Vagina (tissue), 2 donors: Measurements from ENCODE around the gene CDC73. TPM values are rescaled to one million over a fixed set of nuclear protein-coding genes. Genes with fewer than 3 reads are reported as not detected.

Experiments
- DNase-seq, 2 donors: peaks; one replicate each; pipeline ENCODE4 v3.0.0-alpha.2; 2017; ENCODE audit errors: extremely low spot score in 2 of 2
- H3K27ac ChIP-seq: fragments of 200-600 bp; sonication (generic); one replicate; pipeline ENCODE4 v1.5.1; 2019
- H3K27me3 ChIP-seq: fragments of 200-600 bp; sonication (generic); one replicate; pipeline ENCODE4 v1.5.1; 2019
- H3K36me3 ChIP-seq, 2 donors: fragments of 200-600 bp; sonication (generic); one replicate each; pipeline ENCODE4 v1.5.1; 2017 to 2019
- H3K4me1 ChIP-seq: fragments of 200-600 bp; sonication (generic); one replicate; pipeline ENCODE4 v1.5.1; 2019
- H3K4me3 ChIP-seq, 2 donors: fragments of 200-600 bp; sonication (generic); 1 replicate in 1 of 2; 2 replicates in 1 of 2; pipeline ENCODE4 v1.5.1; 2016 to 2019
- H3K9me3 ChIP-seq: fragments of 200-600 bp; sonication (generic); one replicate; pipeline ENCODE4 v1.5.1; 2019
- POLR2A ChIP-seq, 2 donors: fragments of 450-650 bp; IDR thresholded peaks; one replicate each; pipeline ENCODE4 v1.6.1; 2017; ENCODE audit warnings: antibody characterized with exemption in 2 of 2, mild to moderate bottlenecking in 2 of 2, moderate library complexity in 2 of 2
- POLR2AphosphoS5 ChIP-seq, 2 donors: sonication (generic); formaldehyde crosslinking; IDR thresholded peaks; one replicate each; pipeline ENCODE4 v1.9.0; 2017; ENCODE audit warnings: antibody characterized with exemption in 2 of 2, mild to moderate bottlenecking in 2 of 2, low read depth in 1 of 2; ENCODE audit not compliant: insufficient read depth in 1 of 2
- intact Hi-C: fragments of 100-400 bp; cut with DNase I; formaldehyde crosslinking; loops from one replicate; pipeline ENCODE4 v1.15.1; 2023
- total RNA-seq: library from RNA; depleted of rRNA; stranded (reverse); fragments of >200 nt; gene quantifications from one replicate; pipeline ENCODE4 v1.2.3, GENCODE V29; 2016
- TF ChIP-seq, protein P1 (sequence below), 3 experiments: fragments of 450-650 bp in 2 of 3; fragments of 200-600 bp in 1 of 3; sonication (generic) in 1 of 3; IDR thresholded peaks; one replicate each; pipeline ENCODE4 v1.5.1; 2017 to 2019; ENCODE audit warnings: antibody characterized with exemption in 3 of 3, mild to moderate bottlenecking in 2 of 3, moderate library complexity in 2 of 3

Gene CDC73
- total RNA-seq = 28.5 TPM

DNA sequence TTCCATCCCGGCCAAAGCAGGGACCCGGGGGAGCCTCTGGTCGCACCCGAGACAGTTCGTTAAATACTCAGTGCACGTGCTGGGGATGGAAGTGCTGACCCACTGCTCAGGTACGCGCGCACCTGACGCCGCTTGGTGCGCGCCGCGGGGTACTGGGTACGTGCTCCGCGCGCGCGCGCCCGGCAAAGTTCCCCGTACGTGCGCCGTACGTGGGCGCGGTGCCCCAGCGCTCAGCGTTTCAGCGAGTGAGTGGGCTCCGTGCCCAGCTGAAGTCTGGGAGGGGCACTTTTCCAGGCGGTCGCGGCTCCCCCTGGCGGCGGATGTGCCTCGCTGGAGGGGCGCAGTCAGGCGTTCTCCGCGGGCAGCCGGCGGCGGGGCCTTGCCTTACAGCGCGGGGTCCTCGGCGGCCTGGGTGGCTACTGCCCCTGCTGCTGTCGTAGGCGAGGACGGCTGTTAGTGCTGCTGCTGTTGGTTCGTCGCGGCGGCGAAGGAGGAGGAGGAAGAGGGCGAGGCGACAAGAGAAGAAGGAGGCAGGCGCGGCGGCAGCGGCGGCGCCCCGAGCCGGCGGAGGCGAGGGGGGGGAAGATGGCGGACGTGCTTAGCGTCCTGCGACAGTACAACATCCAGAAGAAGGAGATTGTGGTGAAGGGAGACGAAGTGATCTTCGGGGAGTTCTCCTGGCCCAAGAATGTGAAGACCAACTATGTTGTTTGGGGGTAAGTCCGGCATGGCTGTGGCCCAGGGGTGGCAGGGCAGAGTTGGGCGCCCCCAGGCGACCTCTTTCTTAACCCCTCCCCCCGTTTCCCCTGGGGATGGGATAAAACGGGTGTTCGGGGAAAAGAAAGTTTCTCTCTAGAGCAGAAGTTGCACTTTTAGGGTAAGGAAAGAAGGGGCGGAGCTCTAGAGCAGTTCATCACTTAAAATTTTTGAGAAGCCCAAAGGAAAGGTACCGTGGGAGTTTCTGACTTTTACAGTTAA is at the start of gene CDC73:
TSS of gene CDC73 (plus strand) at position 416 of the 978 bp plus-strand sequence. CDS start at position 586, 170 bp downstream.
- Histone ChIP-seq H3K27ac (peak within 1 kb of the TSS; percentile 89), H3K4me1 (peaks cover 31% of the 10 kb centered on the region), H3K27me3 (no peaks in the 10 kb centered on the region), H3K4me3 (peak within 1 kb of the TSS; percentile 67 to 82), H3K9me3 (no peaks in the 10 kb centered on the region), H3K36me3 (peaks cover 0 to 8% of the 10 kb centered on the region in 2 donors)
- peak in 1 of 2 donors; percentile 82 for TF ChIP-seq POLR2A (IDR thresholded peaks at IDR 0.05)
- TF ChIP-seq, protein P1, sequence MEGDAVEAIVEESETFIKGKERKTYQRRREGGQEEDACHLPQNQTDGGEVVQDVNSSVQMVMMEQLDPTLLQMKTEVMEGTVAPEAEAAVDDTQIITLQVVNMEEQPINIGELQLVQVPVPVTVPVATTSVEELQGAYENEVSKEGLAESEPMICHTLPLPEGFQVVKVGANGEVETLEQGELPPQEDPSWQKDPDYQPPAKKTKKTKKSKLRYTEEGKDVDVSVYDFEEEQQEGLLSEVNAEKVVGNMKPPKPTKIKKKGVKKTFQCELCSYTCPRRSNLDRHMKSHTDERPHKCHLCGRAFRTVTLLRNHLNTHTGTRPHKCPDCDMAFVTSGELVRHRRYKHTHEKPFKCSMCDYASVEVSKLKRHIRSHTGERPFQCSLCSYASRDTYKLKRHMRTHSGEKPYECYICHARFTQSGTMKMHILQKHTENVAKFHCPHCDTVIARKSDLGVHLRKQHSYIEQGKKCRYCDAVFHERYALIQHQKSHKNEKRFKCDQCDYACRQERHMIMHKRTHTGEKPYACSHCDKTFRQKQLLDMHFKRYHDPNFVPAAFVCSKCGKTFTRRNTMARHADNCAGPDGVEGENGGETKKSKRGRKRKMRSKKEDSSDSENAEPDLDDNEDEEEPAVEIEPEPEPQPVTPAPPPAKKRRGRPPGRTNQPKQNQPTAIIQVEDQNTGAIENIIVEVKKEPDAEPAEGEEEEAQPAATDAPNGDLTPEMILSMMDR (IDR thresholded peaks at IDR 0.05) = peak; percentile 86 to 98 (median 86)
- TF ChIP-seq POLR2AphosphoS5 (IDR thresholded peaks at IDR 0.05; ENCODE audit: insufficient read depth in 1 of 2, low read depth in 1 of 2) = peak; percentile 76 to 97
- peak; percentile 96 to 97 for DNase-seq
- intact Hi-C loops = loop anchor here (2.0 kb wide), 2 partner anchors 17 to 63 kb away; partner anchors contain the start of genes GLRX2, RO60 and UCHL5

DNA sequence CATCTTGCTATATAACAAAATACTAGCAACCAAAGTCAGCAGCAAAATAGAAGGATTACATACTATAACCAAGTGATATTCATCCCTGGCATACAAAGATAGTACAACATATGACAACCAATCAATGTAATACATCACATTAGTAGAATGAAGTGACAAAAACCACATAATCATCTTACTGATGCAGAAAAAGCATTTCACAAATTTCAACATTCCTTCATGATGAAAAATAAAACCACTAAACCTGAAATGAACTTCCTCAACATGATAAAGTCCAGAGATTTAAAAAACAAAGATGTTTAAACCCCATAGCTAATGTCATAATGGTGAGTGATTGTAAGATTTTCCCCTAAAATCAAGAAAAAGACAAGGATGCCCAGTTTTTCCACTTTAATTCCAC is 43.8 kb upstream of the CDC73 start:
- no peak overlapping the region for H3K4me3 ChIP-seq
- no peak for DNase-seq
- no peaks in the 10 kb centered on the region for H3K9me3 ChIP-seq
- no peak overlapping the region for H3K27ac ChIP-seq
- intact Hi-C loops = no loop called here
- TF ChIP-seq POLR2A (IDR thresholded peaks at IDR 0.05) = no peak
- TF ChIP-seq POLR2AphosphoS5 (IDR thresholded peaks at IDR 0.05; ENCODE audit: insufficient read depth in 1 of 2, low read depth in 1 of 2) = no peak
- TF ChIP-seq, protein P1 (IDR thresholded peaks at IDR 0.05) = no peak
- no peaks in the 10 kb centered on the region for H3K27me3 ChIP-seq
- peaks cover 0 to 62% of the 10 kb centered on the region in 2 donors for H3K36me3 ChIP-seq
- H3K4me1 ChIP-seq = peaks cover 12% of the 10 kb centered on the region

DNA sequence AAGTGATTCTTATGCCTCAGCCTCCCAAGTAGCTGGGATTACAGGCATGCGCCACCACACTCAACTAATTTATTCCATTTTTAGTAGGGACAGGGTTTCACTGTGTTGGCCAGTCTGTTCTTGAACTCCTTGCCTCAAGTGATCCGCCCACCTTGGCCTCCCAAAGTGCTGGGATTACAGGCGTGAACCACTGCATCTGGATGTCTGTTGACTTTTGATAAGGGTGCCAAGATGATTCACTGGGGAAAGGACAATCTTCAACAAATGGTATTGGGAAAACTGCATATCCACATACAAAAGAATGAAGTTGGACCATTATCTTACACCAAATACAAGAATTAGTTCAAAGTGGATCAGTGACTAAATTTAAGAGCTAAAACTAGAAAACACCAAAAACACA is 42.6 kb upstream of the CDC73 start:
- Histone ChIP-seq H3K36me3 (peaks cover 0 to 74% of the 10 kb centered on the region in 2 donors), H3K9me3 (no peaks in the 10 kb centered on the region), H3K4me1 (peaks cover 12% of the 10 kb centered on the region), H3K27me3 (no peaks in the 10 kb centered on the region), H3K27ac (no peak overlapping the region), H3K4me3 (no peak overlapping the region)
- DNase-seq = no peak
- TF ChIP-seq POLR2AphosphoS5 (IDR thresholded peaks at IDR 0.05; ENCODE audit: insufficient read depth in 1 of 2, low read depth in 1 of 2) (no peak), POLR2A (IDR thresholded peaks at IDR 0.05) (no peak)
- TF ChIP-seq, protein P1 (IDR thresholded peaks at IDR 0.05) = no peak
- intact Hi-C loops = no loop called here

DNA sequence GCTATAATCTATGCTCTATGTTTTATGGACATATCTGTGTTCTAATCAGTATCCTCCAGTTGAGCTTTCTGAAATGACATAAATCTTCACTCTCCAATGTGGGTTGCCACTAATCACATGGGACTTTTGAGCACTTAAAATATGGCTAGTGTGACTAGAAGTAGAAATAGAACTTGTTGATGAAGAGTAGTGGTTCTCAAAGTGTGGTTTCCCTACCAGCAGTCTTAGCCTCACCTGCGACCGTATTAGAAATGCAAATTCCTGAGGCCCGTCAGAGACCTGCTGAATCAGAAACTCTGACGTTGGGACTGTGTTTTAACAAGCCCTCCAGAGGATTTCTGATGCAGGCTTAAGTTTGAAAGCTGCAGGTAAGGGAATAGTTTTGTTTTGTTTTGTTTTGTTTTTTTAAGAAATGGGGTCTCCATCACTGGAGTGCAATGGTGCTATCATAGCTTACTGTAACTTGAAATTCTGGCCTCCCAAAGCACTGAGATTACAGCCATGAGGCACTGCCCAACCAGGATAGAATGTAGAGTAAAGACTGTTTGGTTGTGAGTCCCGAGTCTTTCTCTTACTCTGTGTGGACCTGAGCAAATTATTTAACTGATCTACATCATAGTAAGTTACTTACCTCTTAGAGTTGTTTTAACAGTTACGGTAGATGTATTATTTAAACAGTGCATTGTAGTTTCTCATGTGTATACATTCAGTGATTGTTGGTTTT is 38.3 kb upstream of the CDC73 start:
- H3K36me3 ChIP-seq = peaks cover 0 to 57% of the 10 kb centered on the region in 2 donors

More for the DNA sequence above, 38.3 kb upstream of the CDC73 start:
- intact Hi-C loops = no loop called here
- Histone ChIP-seq H3K4me1 (no peaks in the 10 kb centered on the region), H3K27ac (no peak overlapping the region), H3K4me3 (no peak overlapping the region), H3K9me3 (no peaks in the 10 kb centered on the region), H3K27me3 (no peaks in the 10 kb centered on the region)
- TF ChIP-seq, protein P1 (IDR thresholded peaks at IDR 0.05) = no peak
- no peak for TF ChIP-seq POLR2A (IDR thresholded peaks at IDR 0.05)
- no peak for TF ChIP-seq POLR2AphosphoS5 (IDR thresholded peaks at IDR 0.05; ENCODE audit: insufficient read depth in 1 of 2, low read depth in 1 of 2)
- no peak for DNase-seq
